CD4-positive, alpha-beta T cell treated with Interleukin-6 for 4 hours (primary cell): ENCODE data around the gene HDGFL3.
"Not testable (repeated sequence)": the region's sequence is repeated elsewhere in the genome, so short reads cannot be mapped to it uniquely, and the experiment has no call there.

Source experiments
- DNase-seq: peaks from one replicate; pipeline ENCODE4 v3.0.0-alpha.2; 2020; ENCODE audit warnings: mixed read lengths

Gene HDGFL3

GRCh38 chr15:83094583-83094982, 113.0 kb downstream of the HDGFL3 start:
- DNase-seq: no peak

- DNase-seq: no peak
Observed at GRCh38 chr15:83092309-83092976, 115.2 kb downstream of the HDGFL3 start.

GRCh38 chr15:83091965-83092308, 115.7 kb downstream of the HDGFL3 start:
- not testable (repeated sequence) for DNase-seq

GRCh38 chr15:83090465-83090864, 117.2 kb downstream of the HDGFL3 start:
- DNase-seq: no peak

GRCh38 chr15:83088876-83089275, 118.7 kb downstream of the HDGFL3 start:
- no peak for DNase-seq

GRCh38 chr15:83087576-83087975, 120.0 kb downstream of the HDGFL3 start:
- DNase-seq: no peak

- DNase-seq: not testable (repeated sequence)
Observed at GRCh38 chr15:83085864-83086552, 121.6 kb downstream of the HDGFL3 start.

- DNase-seq: not testable (repeated sequence)
Observed at GRCh38 chr15:83085461-83085860, 122.2 kb downstream of the HDGFL3 start.

- DNase-seq: no peak
Observed at GRCh38 chr15:83082730-83083386, 124.8 kb downstream of the HDGFL3 start.

GRCh38 chr15:83081256-83082014, 126.2 kb downstream of the HDGFL3 start:
- DNase-seq: no peak

- no peak for DNase-seq
Observed at GRCh38 chr15:83078712-83079111, 128.9 kb downstream of the HDGFL3 start.
